Measurements from ENCODE around the gene NEMP2.
"Not testable (repeated sequence)": the region's sequence is repeated elsewhere in the genome, so short reads cannot be mapped to it uniquely, and the experiment has no call there.

DNA sequence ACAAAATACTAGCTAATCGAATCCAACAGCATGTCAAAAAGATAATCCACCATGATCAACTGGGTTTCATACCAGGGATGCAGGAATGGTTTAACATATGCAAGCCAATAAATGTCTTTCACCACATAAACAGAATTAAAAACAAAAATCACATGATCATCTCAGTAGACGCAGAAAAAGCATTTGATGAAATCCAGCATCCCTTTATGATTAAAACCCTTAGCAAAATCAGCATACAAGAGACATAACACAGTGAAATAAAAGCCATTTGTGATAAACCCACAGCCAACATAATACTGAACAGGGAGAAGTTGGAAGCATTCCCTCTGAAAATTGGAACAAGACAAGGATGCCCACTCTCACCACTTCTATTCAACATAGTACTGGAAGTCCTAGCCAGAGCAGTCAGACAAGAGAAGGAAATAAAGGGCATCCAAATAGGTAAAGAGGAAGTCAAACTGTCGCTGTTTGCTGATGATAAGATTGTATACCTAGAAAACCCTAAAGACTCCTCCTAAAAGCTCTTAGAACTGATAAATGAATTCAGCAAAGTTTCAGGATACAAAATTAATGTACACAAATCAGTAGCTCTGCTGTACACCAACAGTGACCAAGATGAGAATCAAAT is 39.8 kb downstream of the NEMP2 start:
- not testable (repeated sequence) for TF ChIP-seq GLIS3 (CRISPR knock-in tag; IDR thresholded peaks at IDR 0.05); CSDC2 (CRISPR knock-in tag; IDR thresholded peaks at IDR 0.05); PPARA (CRISPR knock-in tag; IDR thresholded peaks at IDR 0.05; ENCODE audit: borderline replicate concordance); ARNTL (CRISPR knock-in tag; IDR thresholded peaks at IDR 0.05; ENCODE audit: borderline replicate concordance, low read depth); ZFP30 (CRISPR knock-in tag; IDR thresholded peaks at IDR 0.05); ISL1 (CRISPR knock-in tag; IDR thresholded peaks at IDR 0.05)
- TF ChIP-seq, protein P1, sequence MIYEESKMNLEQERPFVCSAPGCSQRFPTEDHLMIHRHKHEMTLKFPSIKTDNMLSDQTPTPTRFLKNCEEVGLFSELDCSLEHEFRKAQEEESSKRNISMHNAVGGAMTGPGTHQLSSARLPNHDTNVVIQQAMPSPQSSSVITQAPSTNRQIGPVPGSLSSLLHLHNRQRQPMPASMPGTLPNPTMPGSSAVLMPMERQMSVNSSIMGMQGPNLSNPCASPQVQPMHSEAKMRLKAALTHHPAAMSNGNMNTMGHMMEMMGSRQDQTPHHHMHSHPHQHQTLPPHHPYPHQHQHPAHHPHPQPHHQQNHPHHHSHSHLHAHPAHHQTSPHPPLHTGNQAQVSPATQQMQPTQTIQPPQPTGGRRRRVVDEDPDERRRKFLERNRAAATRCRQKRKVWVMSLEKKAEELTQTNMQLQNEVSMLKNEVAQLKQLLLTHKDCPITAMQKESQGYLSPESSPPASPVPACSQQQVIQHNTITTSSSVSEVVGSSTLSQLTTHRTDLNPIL (CRISPR knock-in tag; IDR thresholded peaks at IDR 0.05; ENCODE audit: low read depth): not testable (repeated sequence)
